Psoas muscle (tissue), 8 donors: Measurements from ENCODE around the gene DPH7. TPM values are rescaled to one million over a fixed set of nuclear protein-coding genes. Genes with fewer than 3 reads are reported as not detected.
"Not testable (repeated sequence)": the region's sequence is repeated elsewhere in the genome, so short reads cannot be mapped to it uniquely, and the experiment has no call there.

ENCODE experiments used
- ATAC-seq, 4 donors: fragments of 200-7000 bp; cut with Tn5 transposase; one replicate each; pipeline ENCODE4 v1.9.1; 2020; ENCODE audit warnings: moderate library complexity in 3 of 4, mild to moderate bottlenecking in 2 of 4
- DNase-seq, 2 donors: peaks; one replicate each; pipeline ENCODE4 v3.0.0-alpha.2; 2020
- H3K27ac ChIP-seq: fragments of 200-600 bp; one replicate; pipeline ENCODE4 v1.8.0; 2022
- H3K27me3 ChIP-seq, 3 donors: fragments of 200-600 bp in 1 of 3; one replicate each; pipeline versions ENCODE4 v1.6.1 to v1.8.0; 2013 to 2022; ENCODE audit warnings: low read length in 2 of 3, mild to moderate bottlenecking in 2 of 3, moderate library complexity in 1 of 3; ENCODE audit not compliant: insufficient read depth in 3 of 3
- H3K36me3 ChIP-seq, 2 donors: fragments of 200-600 bp in 1 of 2; one replicate each; pipeline versions ENCODE4 v1.6.1 to v1.8.0; 2013 to 2022; ENCODE audit warnings: low read depth in 1 of 2, mild to moderate bottlenecking in 1 of 2, moderate library complexity in 1 of 2; ENCODE audit not compliant: insufficient read depth in 1 of 2
- H3K4me1 ChIP-seq: fragments of 200-600 bp; one replicate; pipeline ENCODE4 v1.8.0; 2022
- H3K4me3 ChIP-seq: fragments of 200-600 bp; one replicate; pipeline ENCODE4 v1.8.0; 2022; ENCODE audit warnings: mild to moderate bottlenecking
- H3K9me3 ChIP-seq: fragments of 200-600 bp; one replicate; pipeline ENCODE4 v1.8.0; 2022
- WGBS, 3 donors: extraction: QIAGEN DNeasy Blood & Tissue Kit; methylation state at CpG; one replicate each; pipeline versions ENCODE4 v1.1.6 to v1.1.7; 2013; 5-methylcytosine and 5-hydroxymethylcytosine counted together
- intact Hi-C, 2 donors: fragments of 100-400 bp; cut with DNase I; formaldehyde crosslinking; loops; one replicate each; pipeline versions ENCODE4 v1.11.0 to v1.14.2; 2022
- polyA plus RNA-seq, 3 donors: library from polyadenylated mRNA; stranded (reverse); fragments of 200-250 nt; gene quantifications; one replicate each; pipeline ENCODE4 v1.2.3, GENCODE V29; 2013
- total RNA-seq, 4 donors: library from RNA; stranded (reverse); fragmentation: NEBNext Ultra II Directional in 2 of 4; extraction: Animal tissue kit (Norgen Biotek cat#: 25700) in 2 of 4; gene quantifications; one replicate each; pipeline versions ENCODE4 v1.2.1 to v1.2.4, GENCODE V29; 2021 to 2023
- TF ChIP-seq, protein P1 (sequence below): fragments of 200-600 bp; IDR thresholded peaks from one replicate; pipeline ENCODE4 v1.8.0; 2022; ENCODE audit warnings: antibody characterized with exemption
- donor health status: healthy with polysubstance abuse.
- donor health status: DM: no; HTN: no; CAD: no; lungs with moderate emphysema.
- donor health status: Bipolar disorder and iron deficiency.
- donor health status: healthy.
- donor health status: DM: yes; HTN: yes; CAD: no.
- donor health status: DM: no; HTN: no; CAD: no.
- donor health status: DM: no; HTN: no; CAD: no.
- donor health status: DM: yes; HTN: yes; CAD: no.

The DPH7 gene
- total and polyA plus RNA-seq, 7 donors = 9.1 to 17.8 (median 14.1) TPM

DNA sequence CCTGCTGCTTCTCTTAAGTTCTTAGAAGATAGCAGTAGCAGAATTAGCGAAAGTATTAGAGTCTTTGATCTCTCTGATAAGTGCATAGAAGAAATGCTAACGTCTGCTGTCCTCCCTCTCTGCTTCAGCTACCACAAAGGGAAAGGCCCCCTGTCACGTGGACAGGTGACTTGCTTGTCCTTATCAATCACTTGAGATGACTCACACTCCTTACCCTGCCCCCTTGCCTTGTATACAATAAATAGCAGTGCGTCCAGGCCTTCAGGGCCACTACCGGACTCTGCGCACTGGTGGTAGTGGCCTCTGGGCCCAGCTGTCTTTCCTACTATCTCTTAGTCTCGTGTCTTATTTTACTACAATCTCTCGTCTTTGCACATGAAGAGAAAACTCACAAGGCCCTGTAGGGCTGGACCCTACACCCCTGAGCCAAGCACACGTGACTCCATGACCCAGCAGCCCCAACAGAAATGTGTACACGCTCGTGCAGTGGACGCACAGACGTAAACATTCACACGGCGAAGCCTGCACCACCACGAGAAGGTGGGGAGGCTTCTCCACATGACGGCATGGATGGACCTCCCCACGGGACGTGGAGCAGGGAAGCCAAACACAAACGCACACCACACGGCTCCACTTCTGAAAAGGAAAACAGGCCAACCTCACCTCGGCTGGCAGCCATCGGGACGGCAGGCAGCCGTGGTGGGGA, 66.8 kb downstream of the DPH7 start:
- no peak for DNase-seq
- H3K4me1 ChIP-seq = no peaks in the 10 kb centered on the region
- no peaks in the 10 kb centered on the region for H3K9me3 ChIP-seq
- no peak overlapping the region for H3K27ac ChIP-seq
- WGBS, 3 donors = 87 to 89% (median 87%) methylated on average over 25 of the region's 25 CpGs
- peaks cover 0 to 13% of the 10 kb centered on the region in 2 donors for H3K36me3 ChIP-seq
- intact Hi-C loops = no loop called here
- no peak for ATAC-seq
- no peak overlapping the region for H3K4me3 ChIP-seq
- H3K27me3 ChIP-seq = no peaks in the 10 kb centered on the region
- TF ChIP-seq, protein P1, sequence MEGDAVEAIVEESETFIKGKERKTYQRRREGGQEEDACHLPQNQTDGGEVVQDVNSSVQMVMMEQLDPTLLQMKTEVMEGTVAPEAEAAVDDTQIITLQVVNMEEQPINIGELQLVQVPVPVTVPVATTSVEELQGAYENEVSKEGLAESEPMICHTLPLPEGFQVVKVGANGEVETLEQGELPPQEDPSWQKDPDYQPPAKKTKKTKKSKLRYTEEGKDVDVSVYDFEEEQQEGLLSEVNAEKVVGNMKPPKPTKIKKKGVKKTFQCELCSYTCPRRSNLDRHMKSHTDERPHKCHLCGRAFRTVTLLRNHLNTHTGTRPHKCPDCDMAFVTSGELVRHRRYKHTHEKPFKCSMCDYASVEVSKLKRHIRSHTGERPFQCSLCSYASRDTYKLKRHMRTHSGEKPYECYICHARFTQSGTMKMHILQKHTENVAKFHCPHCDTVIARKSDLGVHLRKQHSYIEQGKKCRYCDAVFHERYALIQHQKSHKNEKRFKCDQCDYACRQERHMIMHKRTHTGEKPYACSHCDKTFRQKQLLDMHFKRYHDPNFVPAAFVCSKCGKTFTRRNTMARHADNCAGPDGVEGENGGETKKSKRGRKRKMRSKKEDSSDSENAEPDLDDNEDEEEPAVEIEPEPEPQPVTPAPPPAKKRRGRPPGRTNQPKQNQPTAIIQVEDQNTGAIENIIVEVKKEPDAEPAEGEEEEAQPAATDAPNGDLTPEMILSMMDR = no peak

DNA sequence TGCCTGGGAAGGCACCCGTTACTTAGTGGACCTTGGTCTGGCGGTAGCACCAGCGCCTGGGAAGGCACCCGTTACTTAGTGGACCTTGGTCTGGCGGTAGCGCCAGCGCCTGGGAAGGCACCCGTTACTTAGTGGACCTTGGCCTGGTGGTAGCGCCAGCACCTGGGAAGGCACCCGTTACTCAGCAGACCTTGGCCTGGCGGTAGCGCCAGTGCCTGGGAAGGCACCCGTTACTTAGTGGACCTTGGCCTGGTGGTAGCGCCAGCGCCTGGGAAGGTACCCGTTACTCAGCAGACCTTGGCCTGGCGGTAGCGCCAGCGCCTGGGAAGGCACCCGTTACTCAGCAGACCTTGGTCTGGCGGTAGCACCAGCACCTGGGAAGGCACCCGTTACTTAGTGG, 67.6 kb downstream of the DPH7 start:
- H3K4me3 ChIP-seq, ATAC-seq, intact Hi-C loops, H3K27ac ChIP-seq, DNase-seq, H3K4me1 ChIP-seq, H3K27me3 ChIP-seq, H3K9me3 ChIP-seq: not testable (repeated sequence)
- peaks cover 0 to 13% of the 10 kb centered on the region in 2 donors for H3K36me3 ChIP-seq
- 94 to 96% (median 96%) methylated on average over 22 of the region's 22 CpGs for WGBS, 3 donors

DNA sequence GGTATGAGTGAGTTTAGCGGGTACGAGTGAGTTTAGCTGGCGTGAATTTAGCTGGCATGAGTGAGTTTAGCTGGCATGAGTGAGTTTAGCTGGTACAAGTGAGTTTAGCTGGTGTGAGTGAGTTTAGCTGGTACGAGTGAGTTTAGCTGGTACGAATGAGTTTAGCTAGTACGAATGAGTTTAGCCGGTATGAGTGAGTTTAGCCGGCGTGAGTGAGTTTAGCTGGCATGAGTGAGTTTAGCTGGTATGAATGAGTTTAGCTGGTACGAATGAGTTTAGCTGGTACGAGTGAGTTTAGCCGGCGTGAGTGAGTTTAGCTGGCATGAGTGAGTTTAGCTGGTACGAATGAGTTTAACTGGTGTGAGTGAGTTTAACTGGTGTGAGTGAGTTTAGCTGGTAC, 69.5 kb downstream of the DPH7 start:
- intact Hi-C loops = no loop called here
- ATAC-seq (no peak), DNase-seq (peak in 1 of 2 donors; percentile 10)
- 81 to 90% (median 89%) methylated on average over 14 of the region's 14 CpGs for WGBS, 3 donors
- Histone ChIP-seq H3K27ac (no peak overlapping the region), H3K27me3 (no peaks in the 10 kb centered on the region), H3K9me3 (no peaks in the 10 kb centered on the region), H3K4me3 (no peak overlapping the region), H3K36me3 (peaks cover 0 to 13% of the 10 kb centered on the region in 2 donors), H3K4me1 (no peaks in the 10 kb centered on the region)
- TF ChIP-seq, protein P1 = no peak

DNA sequence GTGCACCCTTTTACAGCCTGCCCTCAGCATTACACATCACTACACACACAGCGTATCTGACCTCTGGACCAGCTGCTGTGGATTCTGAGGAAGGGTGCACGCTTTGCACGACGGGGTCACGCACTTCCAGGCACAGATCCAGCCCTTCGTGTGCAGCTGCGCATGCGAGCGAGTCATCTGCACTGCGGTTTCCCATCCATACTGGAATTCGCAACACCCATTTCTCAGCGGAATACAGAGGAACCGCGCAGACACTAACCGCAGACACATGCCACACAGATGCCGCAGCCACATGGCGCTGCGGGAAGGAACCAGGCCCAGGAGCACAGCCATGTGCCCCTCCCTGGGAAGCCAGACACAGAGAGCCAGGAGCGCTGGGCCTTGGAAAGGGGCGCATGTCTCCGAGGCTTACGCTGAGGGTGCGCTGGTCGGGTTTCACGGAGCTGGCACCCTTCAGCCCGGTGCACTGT, 72.0 kb downstream of the DPH7 start:
- ATAC-seq = peak in 1 of 4 donors; percentile 10
- Histone ChIP-seq H3K27ac (no peak overlapping the region), H3K36me3 (peaks cover 0 to 5% of the 10 kb centered on the region in 2 donors), H3K4me3 (no peak overlapping the region), H3K4me1 (no peaks in the 10 kb centered on the region), H3K27me3 (no peaks in the 10 kb centered on the region), H3K9me3 (no peaks in the 10 kb centered on the region)
- TF ChIP-seq, protein P1 = no peak
- intact Hi-C loops = no loop called here
- 73 to 77% (median 74%) methylated on average over 26 of the region's 26 CpGs for WGBS, 3 donors
- DNase-seq = peak in 1 of 2 donors; percentile 42

DNA sequence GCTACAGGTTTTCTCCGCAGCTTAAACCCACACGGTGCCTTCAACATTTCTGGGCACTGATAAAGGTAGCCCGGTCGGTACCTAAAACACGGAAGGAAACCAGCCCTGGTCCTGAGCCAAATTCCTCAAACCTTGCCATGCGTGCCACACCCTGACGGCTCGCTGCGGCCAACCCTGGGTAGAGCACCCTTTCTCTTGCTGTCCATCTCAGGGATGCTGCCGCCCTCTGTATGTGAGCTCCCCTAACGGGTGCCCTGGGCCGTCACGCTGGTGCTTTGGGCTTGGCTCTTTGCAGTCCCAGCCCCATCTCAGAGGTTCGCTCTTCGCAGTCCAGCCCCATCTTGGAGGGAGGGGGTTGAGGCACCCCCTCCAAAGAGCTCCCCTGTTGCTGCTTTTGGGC, 72.5 kb downstream of the DPH7 start:
- DNase-seq = peak in 1 of 2 donors; percentile 32
- ATAC-seq = no peak
- TF ChIP-seq, protein P1 = no peak
- H3K27me3 ChIP-seq = no peaks in the 10 kb centered on the region
- intact Hi-C loops = no loop called here
- H3K9me3 ChIP-seq = no peaks in the 10 kb centered on the region
- peaks cover 0 to 7% of the 10 kb centered on the region in 2 donors for H3K36me3 ChIP-seq
- H3K27ac ChIP-seq = no peak overlapping the region
- H3K4me1 ChIP-seq = no peaks in the 10 kb centered on the region
- H3K4me3 ChIP-seq = no peak overlapping the region
- WGBS, 3 donors = 77 to 94% (median 82%) methylated on average over 15 of the region's 15 CpGs
